ENCODE data around the gene MFAP3L. TPM values are rescaled to one million over a fixed set of nuclear protein-coding genes. Genes with fewer than 3 reads are reported as not detected.
"Not testable (repeated sequence)": the region's sequence is repeated elsewhere in the genome, so short reads cannot be mapped to it uniquely, and the experiment has no call there.

MFAP3L gene
- total RNA-seq, 4 donors from 2014 or later, result 5.0 to 9.1 (median 6.4) TPM

- intact Hi-C loops (cut with DNase I), result no loop called here
- Histone ChIP-seq H3K27me3 (peaks cover 0 to 13% (median 0%) of the 10 kb centered on the region in 4 donors), H3K4me1 (no peaks in the 10 kb centered on the region), H3K27ac (replicated peaks in 1 of 4) (no peak overlapping the region), H3K36me3 (no peaks in the 10 kb centered on the region), H3K9me3 (no peaks in the 10 kb centered on the region), H3K4me3 (no peak overlapping the region)
- WGBS, result 54% methylated on average over 3 of the region's 3 CpGs
- no peak for DNase-seq (ENCODE audit: extremely low spot score)
- TF ChIP-seq POLR2AphosphoS5 (IDR thresholded peaks at IDR 0.05) (no peak), POLR2A (IDR thresholded peaks at IDR 0.05; ENCODE audit: low read depth) (no peak)
Observed at GRCh38 chr4:169948271-169948670, 77.9 kb downstream of the MFAP3L start.

GRCh38 chr4:169945636-169946035 is 80.6 kb downstream of the MFAP3L start:
- WGBS, result 81% methylated on average over 1 of the region's 1 CpG

DNA sequence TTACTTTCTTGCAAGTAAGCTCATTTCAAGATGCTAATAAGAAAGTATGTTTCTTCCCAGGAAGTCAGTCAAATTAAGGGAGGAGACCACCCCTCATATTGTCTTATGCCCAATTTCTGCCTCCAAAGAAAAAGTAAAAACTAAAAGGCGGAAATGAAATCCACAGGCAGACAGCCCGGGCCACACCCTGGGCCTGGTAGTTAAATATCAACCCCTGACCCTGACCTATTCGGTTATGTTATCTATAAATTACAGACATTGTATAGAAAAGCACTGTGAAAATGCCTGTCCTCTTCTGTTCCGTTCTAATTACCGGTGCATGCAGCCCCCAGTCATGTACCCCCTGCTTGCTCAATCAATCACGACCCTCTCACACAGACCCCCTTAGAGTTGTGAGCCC is 82.6 kb downstream of the MFAP3L start:
- 96% methylated on average over 6 of the region's 6 CpGs for WGBS
- H3K4me3 ChIP-seq; intact Hi-C loops (cut with DNase I); H3K36me3 ChIP-seq; H3K27ac ChIP-seq (replicated peaks in 1 of 4); H3K27me3 ChIP-seq; H3K9me3 ChIP-seq; H3K4me1 ChIP-seq; DNase-seq (ENCODE audit: extremely low spot score): not testable (repeated sequence)

More at GRCh38 chr4:169945636-169946035, 80.6 kb downstream of the MFAP3L start:
- Histone ChIP-seq H3K27me3 (peaks cover 0 to 11% (median 0%) of the 10 kb centered on the region in 4 donors), H3K27ac (replicated peaks in 1 of 4) (no peak overlapping the region), H3K4me3 (no peak overlapping the region), H3K9me3 (no peaks in the 10 kb centered on the region), H3K36me3 (no peaks in the 10 kb centered on the region), H3K4me1 (no peaks in the 10 kb centered on the region)
- intact Hi-C loops (cut with DNase I), result no loop called here
- DNase-seq (ENCODE audit: extremely low spot score), result no peak
- TF ChIP-seq, protein P1, sequence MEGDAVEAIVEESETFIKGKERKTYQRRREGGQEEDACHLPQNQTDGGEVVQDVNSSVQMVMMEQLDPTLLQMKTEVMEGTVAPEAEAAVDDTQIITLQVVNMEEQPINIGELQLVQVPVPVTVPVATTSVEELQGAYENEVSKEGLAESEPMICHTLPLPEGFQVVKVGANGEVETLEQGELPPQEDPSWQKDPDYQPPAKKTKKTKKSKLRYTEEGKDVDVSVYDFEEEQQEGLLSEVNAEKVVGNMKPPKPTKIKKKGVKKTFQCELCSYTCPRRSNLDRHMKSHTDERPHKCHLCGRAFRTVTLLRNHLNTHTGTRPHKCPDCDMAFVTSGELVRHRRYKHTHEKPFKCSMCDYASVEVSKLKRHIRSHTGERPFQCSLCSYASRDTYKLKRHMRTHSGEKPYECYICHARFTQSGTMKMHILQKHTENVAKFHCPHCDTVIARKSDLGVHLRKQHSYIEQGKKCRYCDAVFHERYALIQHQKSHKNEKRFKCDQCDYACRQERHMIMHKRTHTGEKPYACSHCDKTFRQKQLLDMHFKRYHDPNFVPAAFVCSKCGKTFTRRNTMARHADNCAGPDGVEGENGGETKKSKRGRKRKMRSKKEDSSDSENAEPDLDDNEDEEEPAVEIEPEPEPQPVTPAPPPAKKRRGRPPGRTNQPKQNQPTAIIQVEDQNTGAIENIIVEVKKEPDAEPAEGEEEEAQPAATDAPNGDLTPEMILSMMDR (IDR thresholded peaks at IDR 0.05), result no peak
- TF ChIP-seq POLR2A (IDR thresholded peaks at IDR 0.05; ENCODE audit: low read depth), result no peak
- no peak for TF ChIP-seq EP300 (IDR thresholded peaks at IDR 0.05)
- no peak for TF ChIP-seq POLR2AphosphoS5 (IDR thresholded peaks at IDR 0.05)

GRCh38 chr4:169941141-169941540 is 85.1 kb downstream of the MFAP3L start:
- Histone ChIP-seq H3K27ac (replicated peaks in 1 of 4) (no peak overlapping the region), H3K4me3 (no peak overlapping the region), H3K36me3 (no peaks in the 10 kb centered on the region), H3K9me3 (no peaks in the 10 kb centered on the region), H3K4me1 (no peaks in the 10 kb centered on the region), H3K27me3 (no peaks in the 10 kb centered on the region)
- DNase-seq (ENCODE audit: extremely low spot score), result no peak
- TF ChIP-seq, protein P1 (IDR thresholded peaks at IDR 0.05), result no peak
- TF ChIP-seq POLR2AphosphoS5 (IDR thresholded peaks at IDR 0.05), result no peak
- no peak for TF ChIP-seq EP300 (IDR thresholded peaks at IDR 0.05)
- TF ChIP-seq POLR2A (IDR thresholded peaks at IDR 0.05; ENCODE audit: low read depth), result no peak
- WGBS, result 81% methylated on average over 5 of the region's 5 CpGs
- intact Hi-C loops (cut with DNase I), result no loop called here

DNA sequence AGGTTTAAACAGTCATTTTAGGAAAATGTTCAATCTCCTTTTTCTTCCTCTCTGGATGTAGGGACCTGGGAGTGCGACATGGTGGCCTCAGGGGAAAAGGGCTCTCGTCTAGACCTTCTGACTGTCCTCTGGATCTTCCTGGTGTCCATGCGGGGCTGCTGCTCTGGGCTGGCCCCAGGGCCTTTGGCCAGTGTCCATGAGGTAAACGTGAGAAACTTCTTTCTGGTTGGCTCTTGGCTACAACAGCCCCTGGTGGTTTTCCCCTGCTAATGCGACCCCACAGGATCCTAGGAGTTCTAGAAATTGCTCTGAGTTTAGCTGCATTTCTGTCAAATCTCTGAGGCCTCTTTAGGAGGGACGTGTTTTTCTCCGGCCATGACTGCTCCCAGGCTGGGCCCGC is 85.7 kb downstream of the MFAP3L start:
- WGBS, result 81% methylated on average over 8 of the region's 8 CpGs
- Histone ChIP-seq H3K27ac (replicated peaks in 1 of 4) (no peak overlapping the region), H3K36me3 (no peaks in the 10 kb centered on the region), H3K4me1 (no peaks in the 10 kb centered on the region), H3K4me3 (no peak overlapping the region), H3K27me3 (no peaks in the 10 kb centered on the region), H3K9me3 (no peaks in the 10 kb centered on the region)
- intact Hi-C loops (cut with DNase I), result no loop called here
- no peak for DNase-seq (ENCODE audit: extremely low spot score)
- TF ChIP-seq POLR2AphosphoS5 (IDR thresholded peaks at IDR 0.05), result no peak
- TF ChIP-seq EP300 (IDR thresholded peaks at IDR 0.05), result no peak
- no peak for TF ChIP-seq POLR2A (IDR thresholded peaks at IDR 0.05; ENCODE audit: low read depth)

Other genes starting within 250 kb of the MFAP3L start
- 1 to 10 TPM; 2.9 to 7.2 (median 5.5) TPM for gene AADAT, start 63.6 kb upstream of the MFAP3L start, total RNA-seq